MCF 10A (cell line): ENCODE data around the gene SNX1. TPM values are rescaled to one million over a fixed set of nuclear protein-coding genes. Genes with fewer than 3 reads are reported as not detected.

Source experiments
- BruUV-seq: library from RNA; stranded (reverse); fragments of 400-500 nt; replicated peaks from 2 replicates; lab custom pipeline; 2021; lab: Mats Ljungman, UMichigan
- CTCF ChIA-PET: fragments of 300-600 bp; sonication (Branson Sonifier 250); formaldehyde crosslinking; extraction: SDS; loops from one replicate; lab custom pipeline; 2021; ENCODE audit warnings: antibody characterized with exemption, inconsistent platforms; lab: Yijun Ruan, JAX
- POLR2A ChIA-PET: fragments of 300-600, 350-650 bp; sonication (Branson Sonifier 250); formaldehyde crosslinking; extraction: SDS; loops from one replicate; lab custom pipeline; 2020; ENCODE audit warnings: antibody characterized with exemption, inconsistent platforms; lab: Yijun Ruan, JAX
- DNase-seq: peaks from one replicate; pipeline ENCODE4 v3.0.0-alpha.2; 2018; ENCODE audit not compliant: unreplicated experiment
- H3K27ac Mint-ChIP-seq: one replicate; pipeline ENCODE4 v1.8.0; 2022; ENCODE audit warnings: mild to moderate bottlenecking, low read depth, mixed read lengths; ENCODE audit not compliant: unreplicated experiment
- H3K27me3 Mint-ChIP-seq: one replicate; pipeline ENCODE4 v1.8.0; 2022; ENCODE audit warnings: mixed read lengths; ENCODE audit not compliant: insufficient read depth, unreplicated experiment
- H3K36me3 Mint-ChIP-seq: one replicate; pipeline ENCODE4 v1.8.0; 2022; ENCODE audit warnings: mild to moderate bottlenecking, moderate library complexity, mixed read lengths; ENCODE audit not compliant: insufficient read depth, unreplicated experiment
- H3K4me1 Mint-ChIP-seq: one replicate; pipeline ENCODE4 v1.8.0; 2022; ENCODE audit warnings: mixed read lengths; ENCODE audit not compliant: insufficient read depth, unreplicated experiment
- H3K4me3 Mint-ChIP-seq: one replicate; pipeline ENCODE4 v1.8.0; 2022; ENCODE audit warnings: mild to moderate bottlenecking, moderate library complexity, mixed read lengths; ENCODE audit not compliant: unreplicated experiment
- H3K9me3 Mint-ChIP-seq: one replicate; pipeline ENCODE4 v1.8.0; 2022; ENCODE audit warnings: mixed read lengths; ENCODE audit not compliant: unreplicated experiment
- intact Hi-C: fragments of 100-400 bp; cut with micrococcal nuclease; formaldehyde crosslinking; loops from 2 replicates; pipeline ENCODE4 v1.14.1; 2022
- total RNA-seq: library from RNA; stranded (reverse); gene quantifications from 2 replicates; pipeline ENCODE4 v1.2.3, GENCODE V29; 2022
- TF ChIP-seq, protein P1 (sequence below): fragments of 200-600 bp; IDR thresholded peaks from one replicate; pipeline ENCODE4 v1.8.0; 2022; ENCODE audit warnings: antibody characterized with exemption, mild to moderate bottlenecking; ENCODE audit not compliant: unreplicated experiment

The SNX1 gene
- total RNA-seq, 1 experiment from 2014 or later, result 70.2 TPM

DNA sequence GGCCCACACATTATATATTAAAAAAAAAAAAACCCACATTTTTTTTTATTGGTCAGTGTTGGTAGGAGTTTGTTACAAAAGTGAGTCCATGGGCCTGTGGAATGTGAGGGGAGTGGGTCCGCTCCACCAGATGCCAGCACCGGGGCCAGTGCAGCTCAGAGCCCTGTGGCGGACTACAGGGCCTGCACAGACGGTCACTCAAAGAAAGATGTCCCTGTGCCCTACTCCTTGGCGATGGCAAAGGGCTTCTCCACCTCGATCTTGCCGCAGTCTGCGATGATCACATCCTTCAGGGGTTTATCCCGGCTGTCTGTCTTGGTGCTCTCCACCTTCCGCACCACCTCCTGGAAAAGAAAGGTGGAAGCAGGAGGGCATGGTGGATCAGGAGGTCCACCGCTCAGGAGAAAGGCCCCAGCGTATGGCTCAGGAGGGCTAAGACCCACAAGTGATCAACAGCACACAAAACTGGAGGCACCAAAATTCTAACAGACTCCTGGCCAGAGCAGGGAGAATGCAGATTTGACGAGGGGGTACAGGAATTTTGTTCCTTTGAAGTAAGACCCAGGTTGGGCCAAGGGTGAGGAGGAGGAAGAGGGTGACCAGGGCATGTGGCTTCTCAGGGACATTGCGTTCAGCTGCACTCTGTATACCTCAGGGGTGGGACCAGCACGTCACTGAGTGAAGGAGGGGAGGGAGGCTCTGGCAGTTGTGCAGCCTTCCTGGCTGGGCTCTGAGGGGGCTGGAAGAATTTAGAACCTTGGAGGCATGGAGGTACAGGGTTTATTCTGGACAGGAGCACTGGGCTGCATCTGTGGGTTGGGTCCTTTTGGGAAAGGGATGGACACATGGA, 60.2 kb downstream of the SNX1 start:
- BruUV-seq, result TSS peak; percentile 70
- intact Hi-C loops, result no loop called here
- ChIA-PET POLR2A (no interaction called here), CTCF (interaction anchor here (0.6 to 1.2 kb wide), 3 partner anchors 63 to 1268 kb away, joined by 3 read pairs; no protein-coding TSS in a partner anchor)
- peaks cover 65% of the 10 kb centered on the region for H3K36me3 Mint-ChIP-seq
- no peaks in the 10 kb centered on the region for H3K9me3 Mint-ChIP-seq
- H3K4me1 Mint-ChIP-seq, result peaks cover 26% of the 10 kb centered on the region
- no peak for DNase-seq
- H3K27ac Mint-ChIP-seq, result no peak overlapping the region
- H3K4me3 Mint-ChIP-seq, result no peak overlapping the region
- no peaks in the 10 kb centered on the region for H3K27me3 Mint-ChIP-seq
- TF ChIP-seq, protein P1, sequence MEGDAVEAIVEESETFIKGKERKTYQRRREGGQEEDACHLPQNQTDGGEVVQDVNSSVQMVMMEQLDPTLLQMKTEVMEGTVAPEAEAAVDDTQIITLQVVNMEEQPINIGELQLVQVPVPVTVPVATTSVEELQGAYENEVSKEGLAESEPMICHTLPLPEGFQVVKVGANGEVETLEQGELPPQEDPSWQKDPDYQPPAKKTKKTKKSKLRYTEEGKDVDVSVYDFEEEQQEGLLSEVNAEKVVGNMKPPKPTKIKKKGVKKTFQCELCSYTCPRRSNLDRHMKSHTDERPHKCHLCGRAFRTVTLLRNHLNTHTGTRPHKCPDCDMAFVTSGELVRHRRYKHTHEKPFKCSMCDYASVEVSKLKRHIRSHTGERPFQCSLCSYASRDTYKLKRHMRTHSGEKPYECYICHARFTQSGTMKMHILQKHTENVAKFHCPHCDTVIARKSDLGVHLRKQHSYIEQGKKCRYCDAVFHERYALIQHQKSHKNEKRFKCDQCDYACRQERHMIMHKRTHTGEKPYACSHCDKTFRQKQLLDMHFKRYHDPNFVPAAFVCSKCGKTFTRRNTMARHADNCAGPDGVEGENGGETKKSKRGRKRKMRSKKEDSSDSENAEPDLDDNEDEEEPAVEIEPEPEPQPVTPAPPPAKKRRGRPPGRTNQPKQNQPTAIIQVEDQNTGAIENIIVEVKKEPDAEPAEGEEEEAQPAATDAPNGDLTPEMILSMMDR, result no peak

DNA sequence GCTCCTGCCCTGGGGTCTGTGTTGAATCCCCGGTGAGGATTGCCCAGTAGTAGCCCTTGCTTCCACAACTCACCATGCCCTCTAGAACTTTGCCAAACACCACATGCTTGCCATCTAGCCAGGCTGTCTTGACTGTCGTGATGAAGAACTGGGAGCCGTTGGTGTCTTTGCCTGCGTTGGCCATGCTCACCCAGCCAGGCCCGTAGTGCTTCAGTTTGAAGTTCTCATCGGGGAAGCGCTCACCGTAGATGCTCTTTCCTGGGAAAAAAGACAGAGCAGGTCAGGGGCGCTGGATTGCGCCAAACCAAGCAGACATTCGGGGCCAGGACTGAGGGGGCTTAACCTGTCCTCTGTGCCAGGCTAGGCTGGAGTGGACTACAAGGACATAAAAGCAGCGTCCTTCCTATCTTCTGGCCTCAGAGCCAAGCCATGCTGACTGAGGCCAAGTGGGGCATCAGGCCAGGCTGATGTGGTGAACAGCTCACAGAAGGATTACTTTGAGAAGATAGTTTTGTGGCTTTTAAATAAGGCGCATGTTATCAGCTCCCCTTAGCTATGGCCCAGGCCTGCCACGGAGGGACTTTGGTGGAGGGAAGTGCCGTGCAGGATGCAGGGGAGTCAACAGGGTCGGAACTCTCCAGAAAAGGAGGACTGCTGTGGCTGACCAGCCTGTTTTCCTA, 61.0 kb downstream of the SNX1 start:
- Mint-ChIP-seq H3K27me3 (no peaks in the 10 kb centered on the region), H3K4me3 (no peak overlapping the region), H3K36me3 (peaks cover 73% of the 10 kb centered on the region), H3K9me3 (no peaks in the 10 kb centered on the region), H3K4me1 (peaks cover 26% of the 10 kb centered on the region), H3K27ac (no peak overlapping the region)
- TF ChIP-seq, protein P1, result no peak
- no peak for DNase-seq
- CTCF ChIA-PET, result interaction anchor here (0.6 kb wide), 1 partner anchor 1269 kb away, joined by 3 read pairs; no protein-coding TSS in a partner anchor
- intact Hi-C loops, result no loop called here
- no TSS peak for BruUV-seq
- POLR2A ChIA-PET, result interaction anchor here (1.1 kb wide), 1 partner anchor 63 kb away, joined by 3 read pairs; the partner anchor contains the start of gene CIAO2A

DNA sequence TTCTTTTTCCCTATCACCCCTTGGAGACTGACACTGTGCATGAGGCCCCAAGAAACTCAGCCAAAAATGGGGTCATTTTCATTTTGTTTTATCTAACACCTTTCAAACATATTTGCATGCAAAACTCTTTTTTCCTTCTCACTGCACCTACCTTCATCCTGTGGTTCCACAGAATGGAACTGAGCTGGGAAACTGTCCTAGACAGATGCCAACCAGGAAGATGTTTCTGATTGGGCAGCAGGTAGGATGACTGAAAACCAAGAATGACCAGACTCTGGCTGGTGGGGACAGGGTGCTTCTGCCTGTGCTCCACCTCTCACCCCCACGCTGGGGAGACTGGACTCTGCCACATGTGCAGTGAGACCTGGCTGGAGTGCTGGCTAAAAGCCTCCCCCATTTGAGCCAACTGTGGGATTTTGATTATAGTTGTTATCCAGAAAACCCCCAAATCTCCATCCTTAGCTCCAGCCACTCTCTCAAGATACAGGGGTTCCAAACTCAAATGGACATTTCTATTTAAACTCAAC, 61.9 kb downstream of the SNX1 start:
- no TSS peak for BruUV-seq
- Mint-ChIP-seq H3K9me3 (no peaks in the 10 kb centered on the region), H3K27me3 (no peaks in the 10 kb centered on the region), H3K36me3 (peaks cover 78% of the 10 kb centered on the region), H3K4me1 (peaks cover 26% of the 10 kb centered on the region), H3K4me3 (no peak overlapping the region), H3K27ac (no peak overlapping the region)
- no peak for DNase-seq
- CTCF ChIA-PET, result interaction anchor here (0.7 kb wide), 1 partner anchor 246 kb away, joined by 3 read pairs; no protein-coding TSS in a partner anchor
- intact Hi-C loops, result no loop called here
- TF ChIP-seq, protein P1, result no peak
- POLR2A ChIA-PET, result interaction anchor here (1.1 kb wide), 1 partner anchor 64 kb away, joined by 3 read pairs; the partner anchor contains the start of gene CIAO2A
